OCI-LY1 (cell line): ENCODE measurements around the gene JOSD2.

ENCODE experiments used
- H2AFZ ChIP-seq: fragments of 200-600 bp; sonication (generic), shearing (Covaris generic); 2 replicates; pipeline ENCODE4 v1.6.0; 2014; ENCODE audit warnings: antibody characterized with exemption, mild to moderate bottlenecking, low read length
- H3F3A ChIP-seq: fragments of 200-600 bp; sonication (generic), shearing (Covaris generic); 2 replicates; pipeline ENCODE4 v1.6.0; 2014; ENCODE audit warnings: mild to moderate bottlenecking, antibody characterized with exemption, low read length, moderate library complexity; ENCODE audit not compliant: insufficient read depth
- H3K27ac ChIP-seq: fragments of 200-600 bp; sonication (generic); 2 replicates; pipeline ENCODE4 v1.5.1; 2014; ENCODE audit warnings: low read length, mixed run types, mild to moderate bottlenecking, low read depth; ENCODE audit not compliant: poor library complexity, severe bottlenecking
- H3K27me3 ChIP-seq: fragments of 200-600 bp; sonication (generic); 2 replicates; pipeline ENCODE4 v1.6.0; 2014; ENCODE audit warnings: antibody characterized with exemption, mild to moderate bottlenecking, low read length, moderate library complexity; ENCODE audit not compliant: insufficient read depth
- H3K36me3 ChIP-seq: fragments of 200-600 bp; sonication (generic); 2 replicates; pipeline ENCODE4 v1.6.1; 2014; ENCODE audit warnings: mild to moderate bottlenecking, antibody characterized with exemption, low read length, moderate library complexity, mixed read lengths; ENCODE audit not compliant: insufficient read depth
- H3K4me1 ChIP-seq: fragments of 200-600 bp; sonication (generic); 2 replicates; pipeline ENCODE4 v1.5.1; 2014; ENCODE audit warnings: mild to moderate bottlenecking, low read length, moderate library complexity; ENCODE audit not compliant: insufficient read depth, severe bottlenecking
- H3K4me2 ChIP-seq: fragments of 200-600 bp; sonication (generic), shearing (Covaris generic); 2 replicates; pipeline ENCODE4 v1.6.1; 2014; ENCODE audit warnings: low read length
- H3K4me3 ChIP-seq: fragments of 200-600 bp; sonication (generic); 2 replicates; pipeline ENCODE4 v1.5.1; 2014; ENCODE audit warnings: low read length, low read depth, mild to moderate bottlenecking, mixed read lengths; ENCODE audit not compliant: poor library complexity, severe bottlenecking
- H3K79me2 ChIP-seq: fragments of 200-600 bp; shearing (Covaris generic); 2 replicates; pipeline ENCODE4 v1.6.1; 2016; ENCODE audit warnings: mixed run types, low read length, mixed read lengths; ENCODE audit not compliant: insufficient read depth
- H3K9ac ChIP-seq: fragments of 200-600 bp; sonication (generic), shearing (Covaris generic); 2 replicates; pipeline ENCODE4 v1.6.1; 2014; ENCODE audit warnings: mild to moderate bottlenecking, low read length, mixed read lengths
- H3K9me2 ChIP-seq: fragments of 200-600 bp; sonication (generic), shearing (Covaris generic); 2 replicates; pipeline ENCODE4 v1.6.1; 2014; ENCODE audit warnings: low read depth, mild to moderate bottlenecking, low read length, mixed read lengths
- H3K9me3 ChIP-seq: fragments of 200-600 bp; shearing (Covaris generic); 2 replicates; pipeline ENCODE4 v1.6.1; 2014; ENCODE audit warnings: low read length, mixed read lengths
- H4K20me1 ChIP-seq: fragments of 200-600 bp; sonication (generic), shearing (Covaris generic); 2 replicates; pipeline ENCODE4 v1.6.0; 2016; ENCODE audit warnings: mild to moderate bottlenecking, low read length; ENCODE audit not compliant: insufficient read depth
- EZH2 ChIP-seq: fragments of 200-600 bp; sonication (generic), shearing (Covaris generic); IDR thresholded peaks from 2 replicates; pipeline ENCODE4 v1.8.0; 2017; ENCODE audit warnings: borderline replicate concordance, mixed run types, mild to moderate bottlenecking, antibody characterized with exemption, low read length, moderate library complexity, mixed read lengths
- TF ChIP-seq, protein P1 (sequence below): fragments of 200-600 bp; sonication (generic), shearing (Covaris generic); IDR thresholded peaks from 2 replicates; pipeline ENCODE4 v1.5.1; 2017; ENCODE audit warnings: mild to moderate bottlenecking, antibody characterized with exemption, low read length, moderate library complexity, mixed read lengths

JOSD2 gene

DNA sequence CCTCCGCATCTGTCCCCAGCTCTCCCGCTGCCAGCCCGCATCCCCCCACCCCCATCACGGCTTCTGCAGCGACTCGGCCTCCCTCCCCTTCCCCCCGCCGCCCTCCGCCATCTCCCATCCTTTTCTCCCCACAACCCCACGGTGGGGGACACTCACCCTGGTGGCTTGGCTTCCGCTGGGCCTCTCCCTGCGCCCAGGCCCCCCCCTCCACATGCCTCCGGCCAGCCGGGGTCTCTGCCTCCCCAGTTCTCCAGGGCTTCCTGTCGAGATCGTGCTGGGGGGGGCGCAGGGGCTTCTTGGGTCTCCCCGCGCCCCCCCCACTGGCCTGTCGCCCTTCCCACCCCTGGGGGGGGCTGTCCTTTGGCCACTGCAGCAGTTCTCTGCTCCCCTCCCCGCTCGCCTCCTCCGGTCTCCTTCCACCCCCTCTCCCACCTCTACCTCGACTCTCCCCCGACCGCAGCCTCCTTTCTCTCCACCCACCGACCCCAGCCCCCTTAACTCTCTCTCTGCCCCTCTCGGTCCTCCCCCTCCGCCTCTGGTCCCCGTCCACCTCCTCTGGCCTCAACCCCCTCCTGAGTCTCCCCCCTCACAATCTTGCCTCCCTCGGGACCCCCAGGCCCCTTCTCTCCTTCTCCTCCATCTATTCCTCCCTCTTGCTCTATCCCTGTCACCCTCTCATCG is 40.2 kb upstream of the JOSD2 start:
- no peak overlapping the region for H3K27ac ChIP-seq
- no peaks in the 10 kb centered on the region for H3K36me3 ChIP-seq
- no peak overlapping the region for H3K4me2 ChIP-seq
- no peak overlapping the region for H2AFZ ChIP-seq
- H3K4me1 ChIP-seq: no peaks in the 10 kb centered on the region
- H3K9me3 ChIP-seq: no peaks in the 10 kb centered on the region
- no peak for TF ChIP-seq EZH2
- TF ChIP-seq, protein P1, sequence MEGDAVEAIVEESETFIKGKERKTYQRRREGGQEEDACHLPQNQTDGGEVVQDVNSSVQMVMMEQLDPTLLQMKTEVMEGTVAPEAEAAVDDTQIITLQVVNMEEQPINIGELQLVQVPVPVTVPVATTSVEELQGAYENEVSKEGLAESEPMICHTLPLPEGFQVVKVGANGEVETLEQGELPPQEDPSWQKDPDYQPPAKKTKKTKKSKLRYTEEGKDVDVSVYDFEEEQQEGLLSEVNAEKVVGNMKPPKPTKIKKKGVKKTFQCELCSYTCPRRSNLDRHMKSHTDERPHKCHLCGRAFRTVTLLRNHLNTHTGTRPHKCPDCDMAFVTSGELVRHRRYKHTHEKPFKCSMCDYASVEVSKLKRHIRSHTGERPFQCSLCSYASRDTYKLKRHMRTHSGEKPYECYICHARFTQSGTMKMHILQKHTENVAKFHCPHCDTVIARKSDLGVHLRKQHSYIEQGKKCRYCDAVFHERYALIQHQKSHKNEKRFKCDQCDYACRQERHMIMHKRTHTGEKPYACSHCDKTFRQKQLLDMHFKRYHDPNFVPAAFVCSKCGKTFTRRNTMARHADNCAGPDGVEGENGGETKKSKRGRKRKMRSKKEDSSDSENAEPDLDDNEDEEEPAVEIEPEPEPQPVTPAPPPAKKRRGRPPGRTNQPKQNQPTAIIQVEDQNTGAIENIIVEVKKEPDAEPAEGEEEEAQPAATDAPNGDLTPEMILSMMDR: no peak
- H3F3A ChIP-seq: no peaks in the 10 kb centered on the region
- H3K79me2 ChIP-seq: no peaks in the 10 kb centered on the region
- peaks cover 4% of the 10 kb centered on the region; the same call in 1 of the 2 replicates for H3K27me3 ChIP-seq
- H4K20me1 ChIP-seq: no peaks in the 10 kb centered on the region
- no peak overlapping the region for H3K4me3 ChIP-seq
- no peaks in the 10 kb centered on the region for H3K9me2 ChIP-seq
- H3K9ac ChIP-seq: no peak overlapping the region

- Histone ChIP-seq H3K9ac (no peak overlapping the region), H3K4me2 (no peak overlapping the region), H2AFZ (no peak overlapping the region), H3K9me2 (no peaks in the 10 kb centered on the region), H3K79me2 (no peaks in the 10 kb centered on the region), H3K9me3 (no peaks in the 10 kb centered on the region), H3K27ac (no peak overlapping the region), H3K4me1 (no peaks in the 10 kb centered on the region), H3K4me3 (no peak overlapping the region), H3F3A (no peaks in the 10 kb centered on the region), H4K20me1 (no peaks in the 10 kb centered on the region), H3K36me3 (no peaks in the 10 kb centered on the region), H3K27me3 (peaks cover 4% of the 10 kb centered on the region; the same call in 1 of the 2 replicates)
- no peak for TF ChIP-seq EZH2
- TF ChIP-seq, protein P1: no peak
These were observed 39.6 kb upstream of the JOSD2 start for GRCh38 chr19:50550594-50550966.

DNA sequence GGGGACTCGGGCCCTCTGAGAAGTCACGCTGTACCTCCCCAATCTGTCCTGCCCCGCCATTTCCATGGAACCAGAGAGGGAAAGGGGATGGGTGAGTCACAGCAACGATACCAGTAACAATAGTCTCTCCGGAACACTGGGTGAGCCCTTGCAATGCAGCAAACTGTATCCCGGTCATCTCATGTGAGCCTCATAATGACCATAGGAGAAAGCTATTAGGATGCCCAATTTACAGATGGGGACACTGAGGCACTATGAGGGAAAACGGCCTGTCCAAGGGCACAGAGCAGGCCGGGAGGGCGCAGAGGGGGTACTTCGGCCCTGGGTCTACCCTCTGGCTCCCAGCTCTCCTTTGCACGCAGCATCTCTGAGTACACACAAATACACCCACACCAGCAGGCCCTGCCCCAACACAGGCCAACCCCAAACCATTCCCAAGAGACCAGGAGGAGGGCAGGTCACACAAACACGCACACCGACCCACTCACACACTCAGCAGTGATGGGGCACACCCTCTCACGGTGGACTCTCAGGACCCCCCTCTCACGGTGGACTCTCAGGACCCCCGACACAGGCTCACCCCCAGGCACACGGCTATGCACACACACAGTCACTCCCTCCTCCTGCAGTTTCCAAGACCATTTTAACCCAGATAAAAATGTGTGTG is 39.1 kb upstream of the JOSD2 start:
- no peaks in the 10 kb centered on the region for H3K36me3 ChIP-seq
- H3K79me2 ChIP-seq: no peaks in the 10 kb centered on the region
- H3F3A ChIP-seq: no peaks in the 10 kb centered on the region
- no peak overlapping the region for H3K4me3 ChIP-seq
- no peak for TF ChIP-seq EZH2
- TF ChIP-seq, protein P1: no peak
- no peaks in the 10 kb centered on the region for H4K20me1 ChIP-seq
- no peaks in the 10 kb centered on the region for H3K9me3 ChIP-seq
- no peaks in the 10 kb centered on the region for H3K9me2 ChIP-seq
- no peak overlapping the region for H3K9ac ChIP-seq
- no peaks in the 10 kb centered on the region for H3K4me1 ChIP-seq
- H3K4me2 ChIP-seq: no peak overlapping the region
- no peak overlapping the region for H3K27ac ChIP-seq
- H2AFZ ChIP-seq: no peak overlapping the region
- H3K27me3 ChIP-seq: peaks cover 4% of the 10 kb centered on the region; the same call in 1 of the 2 replicates
